ENCODE data around the gene TUFM. TPM values are rescaled to one million over a fixed set of nuclear protein-coding genes. Genes with fewer than 3 reads are reported as not detected.

The TUFM gene
- total RNA-seq, 1 experiment from 2014 or later, result 198 TPM

DNA sequence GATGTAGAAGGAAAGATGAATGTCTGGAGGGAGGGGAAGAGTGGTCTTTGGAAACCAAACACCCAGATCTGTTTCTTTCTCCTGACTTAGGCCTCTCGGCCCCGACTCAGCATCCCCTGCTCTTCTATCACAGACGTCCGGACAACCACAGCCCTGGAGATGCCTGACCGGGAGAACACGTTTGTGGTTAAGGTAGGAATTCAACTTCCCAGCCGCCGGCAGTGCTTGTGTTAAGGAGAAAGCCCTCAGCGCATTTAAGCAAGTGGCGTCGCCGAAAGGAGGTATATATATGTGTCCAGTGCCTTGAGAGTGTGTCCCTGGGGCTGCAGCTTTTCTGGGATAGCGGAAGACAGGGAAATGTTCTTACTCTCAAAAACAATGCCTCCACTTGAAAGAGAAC, 21.1 kb upstream of the TUFM start:
- peaks cover 48% of the 10 kb centered on the region for H3K36me3 Mint-ChIP-seq (ENCODE audit: insufficient read depth, unreplicated experiment)
- ChIA-PET POLR2A (no interaction called here), CTCF (interaction anchor here (0.8 kb wide), 1 partner anchor 78 kb away, joined by 4 read pairs; no protein-coding TSS in a partner anchor)
- no peak overlapping the region for H3K27ac Mint-ChIP-seq (ENCODE audit: low read depth, unreplicated experiment)
- TF ChIP-seq, protein P1, sequence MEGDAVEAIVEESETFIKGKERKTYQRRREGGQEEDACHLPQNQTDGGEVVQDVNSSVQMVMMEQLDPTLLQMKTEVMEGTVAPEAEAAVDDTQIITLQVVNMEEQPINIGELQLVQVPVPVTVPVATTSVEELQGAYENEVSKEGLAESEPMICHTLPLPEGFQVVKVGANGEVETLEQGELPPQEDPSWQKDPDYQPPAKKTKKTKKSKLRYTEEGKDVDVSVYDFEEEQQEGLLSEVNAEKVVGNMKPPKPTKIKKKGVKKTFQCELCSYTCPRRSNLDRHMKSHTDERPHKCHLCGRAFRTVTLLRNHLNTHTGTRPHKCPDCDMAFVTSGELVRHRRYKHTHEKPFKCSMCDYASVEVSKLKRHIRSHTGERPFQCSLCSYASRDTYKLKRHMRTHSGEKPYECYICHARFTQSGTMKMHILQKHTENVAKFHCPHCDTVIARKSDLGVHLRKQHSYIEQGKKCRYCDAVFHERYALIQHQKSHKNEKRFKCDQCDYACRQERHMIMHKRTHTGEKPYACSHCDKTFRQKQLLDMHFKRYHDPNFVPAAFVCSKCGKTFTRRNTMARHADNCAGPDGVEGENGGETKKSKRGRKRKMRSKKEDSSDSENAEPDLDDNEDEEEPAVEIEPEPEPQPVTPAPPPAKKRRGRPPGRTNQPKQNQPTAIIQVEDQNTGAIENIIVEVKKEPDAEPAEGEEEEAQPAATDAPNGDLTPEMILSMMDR (IDR thresholded peaks at IDR 0.05; ENCODE audit: unreplicated experiment), result no peak
- H3K4me1 Mint-ChIP-seq (ENCODE audit: insufficient read depth, unreplicated experiment), result peaks cover 14% of the 10 kb centered on the region
- no peaks in the 10 kb centered on the region for H3K27me3 Mint-ChIP-seq (ENCODE audit: insufficient read depth, unreplicated experiment)
- no peak overlapping the region for H3K4me3 Mint-ChIP-seq (ENCODE audit: unreplicated experiment)
- no peak for DNase-seq (ENCODE audit: unreplicated experiment)
- H3K9me3 Mint-ChIP-seq (ENCODE audit: unreplicated experiment), result no peaks in the 10 kb centered on the region
- intact Hi-C loops (cut with micrococcal nuclease), result no loop called here
- BruUV-seq (replicated peaks), result no TSS peak

DNA sequence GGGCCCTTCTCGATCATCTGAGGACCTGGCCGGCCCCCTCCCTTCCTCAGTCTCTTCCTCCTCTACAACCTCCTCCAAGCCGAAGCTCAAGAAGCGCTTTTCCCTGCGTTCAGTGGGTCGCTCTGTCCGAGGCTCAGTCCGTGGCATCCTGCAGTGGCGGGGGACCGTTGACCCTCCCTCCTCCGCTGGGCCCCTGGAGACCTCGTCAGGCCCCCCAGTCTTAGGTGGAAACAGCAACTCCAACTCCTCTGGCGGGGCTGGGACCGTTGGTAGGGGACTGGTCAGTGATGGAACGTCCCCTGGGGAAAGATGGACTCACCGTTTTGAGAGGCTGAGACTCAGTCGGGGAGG, 20.3 kb upstream of the TUFM start:
- POLR2A ChIA-PET, result no interaction called here
- Mint-ChIP-seq H3K36me3 (ENCODE audit: insufficient read depth, unreplicated experiment) (peaks cover 48% of the 10 kb centered on the region), H3K27me3 (ENCODE audit: insufficient read depth, unreplicated experiment) (no peaks in the 10 kb centered on the region), H3K4me3 (ENCODE audit: unreplicated experiment) (no peak overlapping the region), H3K27ac (ENCODE audit: low read depth, unreplicated experiment) (no peak overlapping the region), H3K4me1 (ENCODE audit: insufficient read depth, unreplicated experiment) (peaks cover 14% of the 10 kb centered on the region), H3K9me3 (ENCODE audit: unreplicated experiment) (no peaks in the 10 kb centered on the region)
- CTCF ChIA-PET, result interaction anchor here (0.8 kb wide), 1 partner anchor 12 kb away, joined by 3 read pairs; no protein-coding TSS in a partner anchor
- TF ChIP-seq, protein P1 (IDR thresholded peaks at IDR 0.05; ENCODE audit: unreplicated experiment), result no peak
- no peak for DNase-seq (ENCODE audit: unreplicated experiment)
- no TSS peak for BruUV-seq (replicated peaks)
- intact Hi-C loops (cut with micrococcal nuclease), result no loop called here

DNA sequence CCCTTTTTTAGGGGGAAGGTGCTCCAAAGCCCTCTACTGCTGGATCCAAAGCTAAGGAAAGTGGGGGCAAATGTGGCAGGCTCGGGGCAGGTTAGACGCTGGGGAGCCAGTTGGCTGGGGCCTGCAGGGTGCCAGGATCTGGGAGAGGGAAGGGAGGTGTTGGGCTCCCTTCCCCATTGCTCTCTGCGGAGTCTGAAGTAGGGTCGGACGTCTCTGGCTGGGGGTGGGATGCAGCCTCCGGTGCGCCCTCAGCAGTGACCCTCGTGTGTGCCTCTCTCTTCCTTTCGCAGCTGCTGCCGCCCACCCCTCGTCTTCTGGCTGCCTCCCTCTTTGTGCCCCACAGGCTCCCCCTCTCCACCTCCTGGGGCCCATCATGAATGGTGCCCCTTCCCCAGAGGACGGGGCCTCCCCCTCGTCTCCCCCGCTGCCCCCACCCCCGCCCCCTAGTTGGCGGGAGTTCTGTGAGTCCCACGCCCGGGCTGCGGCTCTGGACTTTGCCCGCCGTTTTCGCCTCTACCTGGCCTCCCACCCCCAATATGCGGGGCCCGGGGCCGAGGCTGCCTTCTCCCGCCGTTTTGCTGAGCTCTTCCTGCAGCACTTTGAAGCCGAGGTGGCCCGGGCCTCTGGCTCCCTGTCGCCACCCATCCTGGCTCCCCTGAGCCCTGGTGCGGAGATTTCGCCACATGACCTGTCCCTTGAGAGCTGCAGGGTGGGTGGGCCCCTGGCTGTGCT, 19.7 kb upstream of the TUFM start:
- BruUV-seq (replicated peaks), result no TSS peak
- Mint-ChIP-seq H3K27me3 (ENCODE audit: insufficient read depth, unreplicated experiment) (no peaks in the 10 kb centered on the region), H3K36me3 (ENCODE audit: insufficient read depth, unreplicated experiment) (peaks cover 49% of the 10 kb centered on the region), H3K4me1 (ENCODE audit: insufficient read depth, unreplicated experiment) (peaks cover 14% of the 10 kb centered on the region), H3K9me3 (ENCODE audit: unreplicated experiment) (no peaks in the 10 kb centered on the region), H3K27ac (ENCODE audit: low read depth, unreplicated experiment) (no peak overlapping the region), H3K4me3 (ENCODE audit: unreplicated experiment) (no peak overlapping the region)
- POLR2A ChIA-PET, result interaction anchor here (1.0 to 5.5 kb wide), 3 partner anchors 20 to 84 kb away, joined by 6 to 135 read pairs (median 7); partner anchors contain the start of gene TUFM
- TF ChIP-seq, protein P1 (IDR thresholded peaks at IDR 0.05; ENCODE audit: unreplicated experiment), result no peak
- CTCF ChIA-PET, result interaction anchor here (0.8 to 2.5 kb wide), 5 partner anchors 8 to 79 kb away, joined by 3 to 10 read pairs (median 5); no protein-coding TSS in a partner anchor
- intact Hi-C loops (cut with micrococcal nuclease), result no loop called here
- no peak for DNase-seq (ENCODE audit: unreplicated experiment)

DNA sequence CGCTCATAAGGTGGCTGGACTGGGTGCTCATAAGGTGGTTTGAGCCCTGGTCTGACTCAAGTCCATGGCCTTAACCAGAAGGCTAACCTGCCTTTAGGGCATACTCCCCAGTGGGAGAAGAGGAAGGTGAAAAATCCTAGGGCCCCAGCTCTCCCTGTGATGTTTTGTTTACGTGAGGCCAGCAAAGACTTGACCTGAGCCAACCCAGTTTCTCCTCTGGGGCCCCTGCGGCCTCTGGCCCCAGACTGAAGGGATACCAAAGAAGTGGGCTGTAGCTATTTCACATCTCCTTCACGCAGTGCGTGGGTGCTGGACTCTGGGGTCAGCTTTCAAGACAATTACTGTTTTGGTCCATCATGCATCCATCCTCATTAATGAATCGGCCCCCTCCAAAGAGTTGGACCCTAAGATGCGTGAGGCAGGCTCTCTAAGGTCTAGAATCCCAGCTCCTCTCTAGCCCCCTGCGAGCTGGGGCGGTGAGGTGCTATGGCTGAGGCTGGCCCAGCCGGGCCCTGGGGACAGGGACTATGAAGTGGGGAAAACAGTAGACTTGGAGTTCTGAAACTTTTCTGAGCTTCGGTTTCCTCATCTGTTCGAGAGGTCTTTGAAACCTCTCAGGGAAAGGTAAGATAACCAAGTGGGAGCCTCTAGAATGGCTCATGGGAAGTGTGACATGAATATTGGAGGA, 19.0 kb upstream of the TUFM start:
- TF ChIP-seq, protein P1 (IDR thresholded peaks at IDR 0.05; ENCODE audit: unreplicated experiment), result no peak
- POLR2A ChIA-PET, result interaction anchor here (0.8 to 5.5 kb wide), 8 partner anchors 11 to 85 kb away, joined by 5 to 135 read pairs (median 16); partner anchors contain the start of genes ATXN2L, NFATC2IP, RABEP2 and TUFM
- H3K4me3 Mint-ChIP-seq (ENCODE audit: unreplicated experiment), result peak overlapping the region; percentile 94
- H3K36me3 Mint-ChIP-seq (ENCODE audit: insufficient read depth, unreplicated experiment), result peaks cover 45% of the 10 kb centered on the region
- H3K4me1 Mint-ChIP-seq (ENCODE audit: insufficient read depth, unreplicated experiment), result peaks cover 14% of the 10 kb centered on the region
- intact Hi-C loops (cut with micrococcal nuclease), result no loop called here
- no TSS peak for BruUV-seq (replicated peaks)
- H3K9me3 Mint-ChIP-seq (ENCODE audit: unreplicated experiment), result no peaks in the 10 kb centered on the region
- H3K27me3 Mint-ChIP-seq (ENCODE audit: insufficient read depth, unreplicated experiment), result no peaks in the 10 kb centered on the region
- no peak overlapping the region for H3K27ac Mint-ChIP-seq (ENCODE audit: low read depth, unreplicated experiment)
- CTCF ChIA-PET, result interaction anchor here (0.5 to 2.5 kb wide), 8 partner anchors 8 to 82 kb away, joined by 3 to 10 read pairs (median 4); partner anchors contain the start of gene TUFM
- DNase-seq (ENCODE audit: unreplicated experiment), result no peak
